Left lung (tissue), 10 donors: ENCODE results near the gene ACTR2. TPM values are rescaled to one million over a fixed set of nuclear protein-coding genes. Genes with fewer than 3 reads are reported as not detected.

ENCODE experiments used
- ATAC-seq: fragments of 200-7000 bp; cut with Tn5 transposase; one replicate; pipeline ENCODE4 v1.9.1; 2020; ENCODE audit warnings: moderate library complexity
- DNase-seq, 4 donors: peaks; one replicate each; pipeline ENCODE4 v3.0.0-alpha.2; 2013 to 2020
- H3K27ac ChIP-seq, 2 donors: fragments of 200-600 bp; sonication (generic) in 1 of 2; one replicate each; pipeline versions ENCODE4 v1.5.0 to v1.8.0; 2020 to 2021
- H3K27me3 ChIP-seq, 2 donors: fragments of 200-600 bp; sonication (generic) in 1 of 2; one replicate each; pipeline versions ENCODE4 v1.5.0 to v1.8.0; 2020 to 2021
- H3K36me3 ChIP-seq, 2 donors: fragments of 200-600 bp; sonication (generic) in 1 of 2; one replicate each; pipeline versions ENCODE4 v1.5.0 to v1.8.0; 2020 to 2021
- H3K4me1 ChIP-seq, 2 donors: fragments of 200-600 bp; one replicate each; pipeline ENCODE4 v1.8.0; 2021
- H3K4me3 ChIP-seq, 2 donors: fragments of 200-600 bp; sonication (generic) in 1 of 2; one replicate each; pipeline versions ENCODE4 v1.5.0 to v1.8.0; 2020 to 2021; ENCODE audit warnings: mild to moderate bottlenecking in 1 of 2
- H3K9me3 ChIP-seq, 2 donors: fragments of 200-600 bp; sonication (generic) in 1 of 2; one replicate each; pipeline versions ENCODE4 v1.5.0 to v1.8.0; 2020 to 2021
- CTCF ChIP-seq, 2 donors: fragments of 200-600 bp; sonication (generic) in 1 of 2; IDR thresholded peaks; one replicate each; pipeline versions ENCODE4 v1.5.0 to v1.8.0; 2021; ENCODE audit warnings: antibody characterized with exemption in 2 of 2
- intact Hi-C, 2 donors: fragments of 100-400 bp; cut with DNase I; formaldehyde crosslinking; loops; one replicate each; pipeline versions ENCODE4 v1.11.2 to v1.14.2; 2022
- polyA plus RNA-seq, 6 donors: library from polyadenylated mRNA; unstranded; fragments of 120-200 nt; gene quantifications; one replicate each; pipeline ENCODE4 v1.2.1, GENCODE V29; 2013; ENCODE audit not compliant: insufficient read length in 6 of 6
- total RNA-seq, 2 donors: library from RNA; stranded (reverse); fragmentation: NEBNext Ultra II Directional; extraction: Animal tissue kit (Norgen Biotek cat#: 25700); gene quantifications; one replicate each; pipeline ENCODE4 v1.2.1, GENCODE V29; 2021
- donor health status: DM: no; HTN: yes; CAD: no.
- donor health status: DM: no; HTN: no; CAD: no.

The ACTR2 gene
- total and polyA plus RNA-seq, 8 donors, result 157 to 314 (median 194) TPM

DNA sequence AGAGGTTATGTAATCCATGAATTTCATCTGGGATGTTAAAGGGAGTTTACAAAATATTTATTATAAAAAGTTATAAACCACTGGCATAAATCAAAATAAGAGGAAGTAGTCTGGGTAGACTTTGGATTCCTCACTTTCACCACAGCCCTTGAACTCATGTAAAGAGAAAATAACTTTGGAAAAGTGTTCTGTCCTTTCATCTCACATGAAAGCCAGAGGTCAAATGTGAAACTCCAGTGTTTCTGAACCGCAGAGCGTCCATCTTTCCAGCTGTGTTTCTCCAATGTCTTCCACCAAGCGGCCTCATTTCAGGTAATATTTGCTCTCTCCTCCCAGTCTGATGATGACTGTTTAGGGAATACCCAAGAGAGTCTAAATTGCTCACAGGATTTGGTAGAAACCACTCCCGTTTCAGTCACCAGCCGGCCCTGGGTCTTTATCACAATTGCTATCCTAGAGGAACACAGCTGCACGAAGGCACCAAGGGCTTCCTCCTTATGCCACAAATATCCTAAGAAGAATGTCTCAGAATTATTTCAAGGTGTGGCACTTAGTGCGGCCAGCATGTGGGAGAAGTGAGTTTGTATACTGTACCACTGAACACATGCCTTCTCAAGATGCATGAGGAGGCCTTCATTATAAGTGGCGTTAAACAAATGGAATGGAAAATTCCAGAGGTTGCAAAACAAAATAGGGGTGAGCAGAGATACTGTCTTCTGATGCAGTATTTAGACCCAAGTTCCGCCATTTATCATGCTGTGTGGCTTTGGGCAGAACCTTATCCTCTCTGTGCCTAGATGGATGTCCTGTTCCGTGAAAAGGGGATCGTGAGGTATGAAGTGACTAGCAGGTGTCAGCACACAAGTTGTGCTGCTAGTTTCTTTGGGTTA, 63.8 kb downstream of the ACTR2 start:
- H3K36me3 ChIP-seq, result no peaks in the 10 kb centered on the region
- peak; percentile 55 for ATAC-seq
- H3K9me3 ChIP-seq, result no peaks in the 10 kb centered on the region
- H3K4me1 ChIP-seq, result no peaks in the 10 kb centered on the region
- TF ChIP-seq CTCF (IDR thresholded peaks at IDR 0.05), result no peak
- intact Hi-C loops, result no loop called here
- H3K4me3 ChIP-seq, result no peak overlapping the region
- H3K27me3 ChIP-seq, result no peaks in the 10 kb centered on the region
- no peak for DNase-seq
- no peak overlapping the region for H3K27ac ChIP-seq

GRCh38 chr2:65292106-65292400, 64.4 kb downstream of the ACTR2 start:
- no peak overlapping the region for H3K4me3 ChIP-seq
- no peaks in the 10 kb centered on the region for H3K27me3 ChIP-seq
- H3K36me3 ChIP-seq, result no peaks in the 10 kb centered on the region
- H3K9me3 ChIP-seq, result no peaks in the 10 kb centered on the region
- no peak for DNase-seq
- H3K4me1 ChIP-seq, result no peaks in the 10 kb centered on the region
- ATAC-seq, result peak; percentile 35
- intact Hi-C loops, result no loop called here
- no peak overlapping the region for H3K27ac ChIP-seq
- TF ChIP-seq CTCF (IDR thresholded peaks at IDR 0.05), result no peak

DNA sequence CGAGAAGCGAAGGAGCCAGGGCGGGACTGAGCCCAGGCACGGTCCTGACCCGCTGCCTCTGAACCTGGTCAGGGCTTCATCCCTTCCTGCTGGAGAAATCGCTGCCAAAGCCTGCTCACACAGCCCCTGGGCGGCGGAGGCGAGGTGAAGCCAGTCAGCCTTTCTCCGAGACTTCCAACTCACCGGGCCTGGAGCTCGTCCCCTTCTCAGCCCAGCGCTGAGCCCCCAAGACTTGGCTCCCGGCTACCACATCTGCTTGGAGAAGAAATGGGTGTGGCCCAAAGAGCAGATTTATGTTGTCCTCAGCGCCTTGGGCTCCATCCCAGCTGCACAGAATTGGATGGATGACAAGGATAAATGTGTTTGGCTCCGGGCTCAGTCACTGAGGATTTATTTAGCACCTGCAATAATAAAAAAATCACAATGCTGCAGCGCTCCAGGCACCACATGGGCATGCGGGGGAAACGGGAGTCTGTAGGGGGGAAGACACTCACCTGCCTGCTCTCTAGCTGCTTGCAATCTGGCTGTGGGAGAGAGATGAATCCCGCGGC, 64.9 kb downstream of the ACTR2 start:
- no peaks in the 10 kb centered on the region for H3K36me3 ChIP-seq
- DNase-seq (no peak), ATAC-seq (no peak)
- no peaks in the 10 kb centered on the region for H3K27me3 ChIP-seq
- no peak for TF ChIP-seq CTCF (IDR thresholded peaks at IDR 0.05)
- no peak overlapping the region for H3K4me3 ChIP-seq
- H3K4me1 ChIP-seq, result no peaks in the 10 kb centered on the region
- no peaks in the 10 kb centered on the region for H3K9me3 ChIP-seq
- intact Hi-C loops, result no loop called here
- H3K27ac ChIP-seq, result no peak overlapping the region

DNA sequence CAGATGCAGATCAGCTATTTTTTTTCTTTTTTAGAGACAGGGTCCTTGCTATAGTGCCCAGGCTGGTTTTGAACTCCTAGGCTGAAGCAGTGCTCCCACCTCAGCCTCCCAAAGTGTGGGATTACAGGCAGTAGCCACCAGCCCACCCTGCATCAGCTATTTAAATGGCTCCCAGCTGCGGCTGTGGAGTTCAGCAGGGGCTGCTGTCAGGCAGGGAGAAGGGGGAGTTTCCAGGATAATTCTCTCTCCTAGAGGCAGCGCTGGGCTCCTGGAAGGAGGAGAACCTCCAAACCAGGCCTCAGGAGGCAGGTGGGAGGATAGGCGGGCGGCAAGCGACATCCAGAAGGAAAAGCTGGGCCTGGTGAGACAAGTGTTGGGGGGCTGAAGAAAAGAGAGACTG, 65.7 kb downstream of the ACTR2 start:
- no peak for TF ChIP-seq CTCF (IDR thresholded peaks at IDR 0.05)
- intact Hi-C loops, result no loop called here
- ATAC-seq (no peak), DNase-seq (no peak)
- Histone ChIP-seq H3K27me3 (no peaks in the 10 kb centered on the region), H3K4me1 (no peaks in the 10 kb centered on the region), H3K36me3 (no peaks in the 10 kb centered on the region), H3K27ac (no peak overlapping the region), H3K4me3 (no peak overlapping the region), H3K9me3 (no peaks in the 10 kb centered on the region)

- DNase-seq (no peak), ATAC-seq (no peak)
- Histone ChIP-seq H3K4me1 (peaks cover 0 to 2% of the 10 kb centered on the region in 2 donors), H3K9me3 (no peaks in the 10 kb centered on the region), H3K27ac (no peak overlapping the region), H3K27me3 (no peaks in the 10 kb centered on the region), H3K4me3 (no peak overlapping the region), H3K36me3 (no peaks in the 10 kb centered on the region)
- intact Hi-C loops, result no loop called here
- TF ChIP-seq CTCF (IDR thresholded peaks at IDR 0.05), result no peak
These were observed 66.5 kb downstream of the ACTR2 start for GRCh38 chr2:65294136-65294535.
